B cell (primary cell): ENCODE results near the gene FKBP11.

Experiments used
- EZH2 ChIP-seq: IDR thresholded peaks from 2 replicates; pipeline ENCODE4 v1.6.1; 2012; ENCODE audit warnings: borderline replicate concordance, low read depth, mild to moderate bottlenecking, moderate library complexity, low read length; ENCODE audit not compliant: insufficient read depth, poor library complexity, severe bottlenecking
- TF ChIP-seq, protein P1 (sequence below): fragments of 200-600 bp; IDR thresholded peaks from one replicate; pipeline ENCODE4 v1.8.0; 2022; ENCODE audit warnings: antibody characterized with exemption, mild to moderate bottlenecking

GRCh38 chr12:48881686-48882314 is 43.5 kb downstream of the FKBP11 start:
- TF ChIP-seq, protein P1, sequence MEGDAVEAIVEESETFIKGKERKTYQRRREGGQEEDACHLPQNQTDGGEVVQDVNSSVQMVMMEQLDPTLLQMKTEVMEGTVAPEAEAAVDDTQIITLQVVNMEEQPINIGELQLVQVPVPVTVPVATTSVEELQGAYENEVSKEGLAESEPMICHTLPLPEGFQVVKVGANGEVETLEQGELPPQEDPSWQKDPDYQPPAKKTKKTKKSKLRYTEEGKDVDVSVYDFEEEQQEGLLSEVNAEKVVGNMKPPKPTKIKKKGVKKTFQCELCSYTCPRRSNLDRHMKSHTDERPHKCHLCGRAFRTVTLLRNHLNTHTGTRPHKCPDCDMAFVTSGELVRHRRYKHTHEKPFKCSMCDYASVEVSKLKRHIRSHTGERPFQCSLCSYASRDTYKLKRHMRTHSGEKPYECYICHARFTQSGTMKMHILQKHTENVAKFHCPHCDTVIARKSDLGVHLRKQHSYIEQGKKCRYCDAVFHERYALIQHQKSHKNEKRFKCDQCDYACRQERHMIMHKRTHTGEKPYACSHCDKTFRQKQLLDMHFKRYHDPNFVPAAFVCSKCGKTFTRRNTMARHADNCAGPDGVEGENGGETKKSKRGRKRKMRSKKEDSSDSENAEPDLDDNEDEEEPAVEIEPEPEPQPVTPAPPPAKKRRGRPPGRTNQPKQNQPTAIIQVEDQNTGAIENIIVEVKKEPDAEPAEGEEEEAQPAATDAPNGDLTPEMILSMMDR = no peak
- no peak for TF ChIP-seq EZH2
